A204.1 (cell line): Measurements from ENCODE around the gene KAZN.

Experiments
- FAIRE-seq: peaks from 2 replicates; lab custom pipeline; 2012; peaks lifted over from hg19 to GRCh38; lab: Jason Lieb, UNC

Gene KAZN

GRCh38 chr1:14939527-14940284 is 341.2 kb downstream of the KAZN start:
- no peak for FAIRE-seq

- no peak for FAIRE-seq
Observed at GRCh38 chr1:14940285-14940870, 341.9 kb downstream of the KAZN start.

- FAIRE-seq, result no peak
Observed at GRCh38 chr1:14941864-14942263, 343.4 kb downstream of the KAZN start.

- no peak for FAIRE-seq
Observed at GRCh38 chr1:14944471-14944985, 346.0 kb downstream of the KAZN start.

GRCh38 chr1:14945132-14946010 is 346.9 kb downstream of the KAZN start:
- FAIRE-seq, result no peak

GRCh38 chr1:14946011-14946359 is 347.5 kb downstream of the KAZN start:
- FAIRE-seq, result no peak

GRCh38 chr1:14946684-14947238 is 348.3 kb downstream of the KAZN start:
- FAIRE-seq, result no peak

- no peak for FAIRE-seq
Observed at GRCh38 chr1:14947421-14947820, 348.9 kb downstream of the KAZN start.

GRCh38 chr1:14948112-14948652 is 349.7 kb downstream of the KAZN start:
- no peak for FAIRE-seq

- FAIRE-seq, result no peak
Observed at GRCh38 chr1:14949270-14949835, 350.9 kb downstream of the KAZN start.

GRCh38 chr1:14949836-14950713 is 351.6 kb downstream of the KAZN start:
- FAIRE-seq, result no peak

- FAIRE-seq, result no peak
Observed at GRCh38 chr1:14951766-14952165, 353.3 kb downstream of the KAZN start.

GRCh38 chr1:14952626-14953314 is 354.3 kb downstream of the KAZN start:
- FAIRE-seq, result no peak

GRCh38 chr1:14954210-14954609 is 355.7 kb downstream of the KAZN start:
- no peak for FAIRE-seq

- no peak for FAIRE-seq
Observed at GRCh38 chr1:14954930-14955329, 356.4 kb downstream of the KAZN start.

- no peak for FAIRE-seq
Observed at GRCh38 chr1:14955402-14955801, 356.9 kb downstream of the KAZN start.

GRCh38 chr1:14955976-14956375 is 357.5 kb downstream of the KAZN start:
- FAIRE-seq, result no peak

GRCh38 chr1:14956579-14957195 is 358.2 kb downstream of the KAZN start:
- FAIRE-seq, result no peak

- no peak for FAIRE-seq
Observed at GRCh38 chr1:14957375-14958098, 359.1 kb downstream of the KAZN start.
